K562 (cell line): Measurements from ENCODE around the gene ERH. TPM values are rescaled to one million over a fixed set of nuclear protein-coding genes. Genes with fewer than 3 reads are reported as not detected.

Experiments used
- ATAC-seq: fragments of 200-7000 bp; cut with Tn5 transposase; 3 replicates; pipeline ENCODE4 v1.9.1; 2020; ENCODE audit warnings: moderate library complexity
- BruUV-seq: library from RNA; stranded (reverse); fragments of 400-500 nt; replicated peaks from 2 replicates; lab custom pipeline; 2021; lab: Mats Ljungman, UMichigan
- CTCF ChIA-PET: fragments of 300-600 bp; formaldehyde crosslinking; extraction: SDS; loops from one replicate; lab custom pipeline; 2021; ENCODE audit warnings: low intra/inter-chr PET ratio; lab: Yijun Ruan, JAX
- POLR2A ChIA-PET: fragments of 300-600, 350-650 bp; sonication (Branson Sonifier 250); formaldehyde crosslinking; extraction: SDS; loops from one replicate; lab custom pipeline; 2021; ENCODE audit warnings: antibody characterized with exemption, inconsistent platforms; lab: Yijun Ruan, JAX
- DNase-seq, 4 experiments: peaks; one replicate each; pipeline versions ENCODE4 v3.0.0 to v3.0.0-alpha.2; 2011 to 2018; ENCODE audit warnings: low spot score in 3 of 4, mixed read lengths in 3 of 4; ENCODE audit errors: extremely low read depth in 1 of 4
- FAIRE-seq: peaks from 2 replicates; lab custom pipeline; 2011; peaks lifted over from hg19 to GRCh38; lab: Jason Lieb, UNC
- H2AFZ ChIP-seq: 2 replicates; pipeline ENCODE4 v1.6.0; 2011; ENCODE audit warnings: low read depth, low read length, control low read depth, inconsistent platforms
- H3K27ac ChIP-seq: fragments of 200-600 bp; 3 replicates; pipeline ENCODE4 v1.8.0; 2011; ENCODE audit warnings: low read depth, mild to moderate bottlenecking, control low read depth, inconsistent platforms, low read length, moderate library complexity, mixed read lengths; ENCODE audit errors: extremely low read depth
- H3K27me3 ChIP-seq, 2 experiments: fragments of 300-600 bp in 1 of 2; 2 replicates in 1 of 2; 3 replicates in 1 of 2; pipeline versions ENCODE4 v1.6.0 to v1.8.0; 2011; ENCODE audit warnings: inconsistent platforms in 2 of 2, low read length in 2 of 2, mild to moderate bottlenecking in 1 of 2, mixed read lengths in 1 of 2, moderate library complexity in 1 of 2; ENCODE audit not compliant: control insufficient read depth in 2 of 2, insufficient read depth in 2 of 2
- H3K36me3 ChIP-seq: fragments of 300-600 bp; 3 replicates; pipeline ENCODE4 v1.8.0; 2011; ENCODE audit warnings: mild to moderate bottlenecking, low read length, inconsistent platforms; ENCODE audit not compliant: control insufficient read depth, insufficient read depth
- H3K4me1 ChIP-seq, 2 experiments: fragments of 200-600 bp in 1 of 2; replicated peaks in 1 of 2; 2 replicates in 1 of 2; 3 replicates in 1 of 2; pipeline versions ENCODE4 v1.5.1 to v1.8.0; 2011; ENCODE audit warnings: inconsistent platforms in 2 of 2, low read length in 2 of 2, mild to moderate bottlenecking in 1 of 2, mixed read lengths in 1 of 2, moderate library complexity in 1 of 2; ENCODE audit not compliant: control insufficient read depth in 2 of 2, insufficient read depth in 2 of 2
- H3K4me2 ChIP-seq: 2 replicates; pipeline ENCODE4 v1.6.1; 2011; ENCODE audit warnings: low read length, control low read depth, inconsistent platforms, mixed read lengths; ENCODE audit not compliant: insufficient read depth
- H3K4me3 ChIP-seq: fragments of 200-600 bp; sonication (generic), shearing (Covaris generic); 2 replicates; pipeline ENCODE4 v1.5.1; 2016; ENCODE audit warnings: control low read depth, inconsistent platforms
- H3K79me2 ChIP-seq: fragments of 200-600 bp; 3 replicates; pipeline ENCODE4 v1.8.0; 2011; ENCODE audit warnings: low read length, inconsistent platforms; ENCODE audit not compliant: control insufficient read depth, insufficient read depth
- H3K9ac ChIP-seq, 2 experiments: 2 replicates each; pipeline versions ENCODE4 v1.6.0 to v1.6.1; 2011; ENCODE audit warnings: low read depth in 2 of 2, low read length in 2 of 2, control low read depth in 1 of 2, inconsistent platforms in 1 of 2, mild to moderate bottlenecking in 1 of 2, mixed read lengths in 1 of 2; ENCODE audit not compliant: insufficient read depth in 1 of 2
- H3K9me1 ChIP-seq: one replicate; pipeline ENCODE4 v1.6.0; 2011; ENCODE audit warnings: inconsistent platforms, mild to moderate bottlenecking, low read length, moderate library complexity; ENCODE audit not compliant: control insufficient read depth, insufficient read depth
- H3K9me3 ChIP-seq: replicated peaks from 2 replicates; pipeline ENCODE4 v1.5.1; 2011; ENCODE audit warnings: low read depth, low read length, inconsistent platforms; ENCODE audit not compliant: control insufficient read depth, insufficient read depth
- H4K20me1 ChIP-seq: replicated peaks from 2 replicates; pipeline ENCODE4 v1.6.1; 2011; ENCODE audit warnings: low read length, inconsistent platforms, mixed read lengths; ENCODE audit not compliant: control insufficient read depth, insufficient read depth
- CEBPB ChIP-seq: fragments of 450-650 bp; IDR thresholded peaks from 2 replicates; pipeline ENCODE4 v1.6.1; 2016; ENCODE audit warnings: missing genetic modification characterization, missing compliant biosample characterization
- CEBPG ChIP-seq, 3 experiments: fragments of 200-800 bp in 1 of 3; sonication (Bioruptor generic) in 1 of 3; sonication (generic) in 1 of 3; formaldehyde crosslinking in 1 of 3; IDR thresholded peaks in 2 of 3; conservative IDR thresholded peaks in 1 of 3; 2 replicates each; pipeline versions ENCODE4 v1.6.1 to v1.8.0; 2016 to 2022; ENCODE audit warnings: missing compliant biosample characterization in 2 of 3, missing genetic modification characterization in 2 of 3, mild to moderate bottlenecking in 1 of 3, missing genetic modification reagents in 1 of 3
- HDAC1 ChIP-seq, 2 experiments: fragments of 450-650 bp; IDR thresholded peaks; 2 replicates each; pipeline ENCODE4 v1.6.1; 2016 to 2017; ENCODE audit warnings: inconsistent platforms in 1 of 2, mild to moderate bottlenecking in 1 of 2, moderate library complexity in 1 of 2
- RFX1 ChIP-seq: fragments of 450-650 bp; IDR thresholded peaks from 2 replicates; pipeline ENCODE4 v1.6.1; 2016; ENCODE audit warnings: mild to moderate bottlenecking, moderate library complexity
- SIN3A ChIP-seq, 2 experiments: fragments of 150-350 bp in 1 of 2; IDR thresholded peaks; 2 replicates each; pipeline ENCODE4 v1.6.1; 2011 to 2016; ENCODE audit warnings: borderline replicate concordance in 2 of 2, low read depth in 2 of 2, low read length in 2 of 2, mild to moderate bottlenecking in 2 of 2, moderate library complexity in 2 of 2; ENCODE audit not compliant: control insufficient read depth in 1 of 2
- SIN3B ChIP-seq: fragments of 450-650 bp; IDR thresholded peaks from 2 replicates; pipeline ENCODE4 v1.6.1; 2017; ENCODE audit warnings: low read depth, mild to moderate bottlenecking, moderate library complexity
- ZNF143 ChIP-seq: sonication (generic); formaldehyde crosslinking; IDR thresholded peaks from 2 replicates; pipeline ENCODE4 v1.9.0; 2022; ENCODE audit warnings: mild to moderate bottlenecking, missing genetic modification reagents
- ZNF232 ChIP-seq: sonication (generic); formaldehyde crosslinking; IDR thresholded peaks from 2 replicates; pipeline ENCODE4 v1.8.0; 2022; ENCODE audit warnings: mild to moderate bottlenecking, missing genetic modification reagents
- WGBS: fragments of 100-300 bp; shearing (Covaris generic); methylation state at CpG from one replicate; pipeline ENCODE4 v1.1.6; 2016; ENCODE audit warnings: low coverage, mixed read lengths; ENCODE audit not compliant: insufficient coverage; ENCODE audit errors: missing lambda C conversion rate; 5-methylcytosine and 5-hydroxymethylcytosine counted together
- in situ Hi-C: fragments of 300-500 bp; cut with MboI; formaldehyde crosslinking; loops from 4 replicates; pipeline ENCODE4 v1.15.0; 2018; ENCODE audit warnings: inconsistent platforms, mixed read lengths
- intact Hi-C: fragments of 100-400 bp; cut with micrococcal nuclease; formaldehyde crosslinking; loops from 2 replicates; pipeline ENCODE4 v1.14.2; 2022
- polyA plus RNA-seq, 8 experiments: library from polyadenylated mRNA; depleted of rRNA in 4 of 8; stranded (reverse) in 5 of 8; unstranded in 3 of 8; fragments of >200 nt; fragmentation: Nextera tagmentation in 2 of 8; fragmentation: Illumina TruSeq in 1 of 8; extraction: Ambion mirVana in 2 of 8; extraction: Trizol in 1 of 8; gene quantifications; 2 replicates each; pipeline versions ENCODE4 v1.2.1 to v1.2.3, GENCODE V29; 2011 to 2014; ENCODE audit warnings: inconsistent platforms in 1 of 8, missing spikeins in 1 of 8
- total RNA-seq, 7 experiments: library from RNA; depleted of rRNA in 6 of 7; stranded (reverse); fragments of >200 nt in 6 of 7; fragmentation: Illumina TruSeq in 2 of 7; extraction: Trizol in 2 of 7; gene quantifications; 2 replicates each; pipeline versions ENCODE4 v1.2.1 to v1.2.3, GENCODE V29; 2011 to 2021; ENCODE audit warnings: low replicate concordance in 1 of 7
- TF ChIP-seq, protein P1 (sequence below): sonication (generic); formaldehyde crosslinking; IDR thresholded peaks from 2 replicates; pipeline ENCODE4 v1.8.0; 2022; ENCODE audit warnings: missing genetic modification reagents, mild to moderate bottlenecking, moderate library complexity, borderline replicate concordance
- TF ChIP-seq, protein P2 (sequence below), 2 experiments: fragments of 450-650 bp in 1 of 2; sonication (generic) in 1 of 2; formaldehyde crosslinking in 1 of 2; IDR thresholded peaks in 1 of 2; conservative IDR thresholded peaks in 1 of 2; 2 replicates each; pipeline versions ENCODE4 v1.6.1 to v1.8.1; 2016 to 2023; ENCODE audit warnings: mild to moderate bottlenecking in 2 of 2, moderate library complexity in 2 of 2, inconsistent platforms in 1 of 2, missing genetic modification reagents in 1 of 2

The ERH gene
- total and polyA plus RNA-seq, 9 of the 15 experiments (the other 6 are each of a cell fraction or from before 2014, with no cell fraction given): 78.2 to 474 (median 250) TPM

- TF ChIP-seq ZNF143 (CRISPR knock-in tag) (no peak), HDAC1 (IDR thresholded peaks at IDR 0.05) (peak in 1 of 2 experiments; percentile 72; a peak in 2 of 4 replicates), SIN3B (peak; percentile 14; the same call in 1 of the 2 replicates), ZNF232 (CRISPR knock-in tag) (no peak), RFX1 (peak; percentile 43; the same call in 1 of the 2 replicates)
- TF ChIP-seq, protein P1, sequence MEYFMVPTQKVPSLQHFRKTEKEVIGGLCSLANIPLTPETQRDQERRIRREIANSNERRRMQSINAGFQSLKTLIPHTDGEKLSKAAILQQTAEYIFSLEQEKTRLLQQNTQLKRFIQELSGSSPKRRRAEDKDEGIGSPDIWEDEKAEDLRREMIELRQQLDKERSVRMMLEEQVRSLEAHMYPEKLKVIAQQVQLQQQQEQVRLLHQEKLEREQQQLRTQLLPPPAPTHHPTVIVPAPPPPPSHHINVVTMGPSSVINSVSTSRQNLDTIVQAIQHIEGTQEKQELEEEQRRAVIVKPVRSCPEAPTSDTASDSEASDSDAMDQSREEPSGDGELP (CRISPR knock-in tag): peak; percentile 3; the same call in 1 of the 2 replicates
These were observed 715 bp upstream of the ERH start (continued) for GRCh38 chr14:69398818-69399210.

DNA sequence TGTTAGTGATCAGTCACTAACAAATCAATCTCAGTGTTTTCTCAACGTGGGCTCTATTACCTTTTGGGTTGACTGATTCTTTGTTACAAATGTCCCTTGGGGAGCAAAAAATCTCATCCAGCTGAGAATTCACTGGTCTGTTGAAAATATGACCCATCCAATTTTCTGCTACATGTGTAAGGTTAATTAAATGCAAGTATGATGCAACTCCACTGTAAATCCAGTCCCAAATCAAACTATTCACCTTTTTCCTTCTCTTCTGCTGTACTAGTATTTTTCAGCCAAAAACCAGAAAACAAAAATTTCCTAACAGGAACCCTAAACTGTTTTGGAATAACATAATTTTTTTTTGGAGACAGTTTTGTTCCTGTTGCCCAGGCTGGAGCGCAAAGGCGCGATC is 2.2 kb downstream of the ERH start:
- DNase-seq: no peak
- TF ChIP-seq CEBPB (tag) (0 out of 2 replicates have a peak, but pooled peaks have one; percentile 9), SIN3A (IDR thresholded peaks at IDR 0.05; ENCODE audit: borderline replicate concordance in 2 of 2, control insufficient read depth in 1 of 2, low read depth in 2 of 2, low read length in 2 of 2) (no peak), CEBPG (CRISPR knock-in tag; IDR thresholded peaks at IDR 0.05) (no peak), CEBPG (tag; conservative IDR thresholded peaks at IDR 0.05 in 1 of 2, IDR thresholded peaks at IDR 0.05 in 1 of 2) (peak in 1 of 2 experiments; percentile 60; a peak in 2 of 4 replicates)
- TF ChIP-seq, protein P2, sequence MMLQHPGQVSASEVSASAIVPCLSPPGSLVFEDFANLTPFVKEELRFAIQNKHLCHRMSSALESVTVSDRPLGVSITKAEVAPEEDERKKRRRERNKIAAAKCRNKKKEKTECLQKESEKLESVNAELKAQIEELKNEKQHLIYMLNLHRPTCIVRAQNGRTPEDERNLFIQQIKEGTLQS (IDR thresholded peaks at IDR 0.05): peak; percentile 45; the same call in 1 of the 2 replicates
- TF ChIP-seq, protein P2 (CRISPR knock-in tag; conservative IDR thresholded peaks at IDR 0.05): no peak
- TF ChIP-seq, all 486 proteins: peak for 3
- no peak overlapping the region for H3K4me2 ChIP-seq
- CTCF ChIA-PET: no interaction called here
- 79% methylated on average over 4 of the region's 4 CpGs for WGBS
- no peak overlapping the region for H3K27ac ChIP-seq
- peaks cover 5% of the 10 kb centered on the region; the same call in 1 of the 2 replicates for H4K20me1 ChIP-seq
- POLR2A ChIA-PET: interaction anchor here (1.0 to 2.7 kb wide), 3 partner anchors 9 to 371 kb away, joined by 3 to 15 read pairs (median 10); partner anchors contain the start of gene SRSF5
- ATAC-seq: no peak
- H2AFZ ChIP-seq: no peak overlapping the region
- peaks cover 98% of the 10 kb centered on the region for H3K79me2 ChIP-seq
- H3K27me3 ChIP-seq: no peaks in the 10 kb centered on the region
- no peaks in the 10 kb centered on the region for H3K9me1 ChIP-seq
- intact Hi-C loops: loop anchor here (5.0 kb wide), 1 partner anchor 66 kb away; no protein-coding TSS in a partner anchor
- in situ Hi-C loops: no loop called here
- peaks cover 60% of the 10 kb centered on the region for H3K36me3 ChIP-seq
- no TSS peak for BruUV-seq
- FAIRE-seq: no peak
- H3K4me3 ChIP-seq: no peak overlapping the region
- H3K4me1 ChIP-seq: peaks cover 0 to 8% of the 10 kb centered on the region in 2 experiments; a peak in 4 of 5 replicates
- no peak overlapping the region for H3K9ac ChIP-seq
- no peaks in the 10 kb centered on the region for H3K9me3 ChIP-seq
